HepG2 (cell line): ENCODE measurements around the gene LYPD6B. TPM values are rescaled to one million over a fixed set of nuclear protein-coding genes. Genes with fewer than 3 reads are reported as not detected.

Source experiments
- CBFB ChIP-seq: sonication (generic); formaldehyde crosslinking; IDR thresholded peaks from 2 replicates; pipeline ENCODE4 v1.4.0; 2020; ENCODE audit warnings: missing genetic modification reagents
- CBX5 ChIP-seq: sonication (generic); formaldehyde crosslinking; IDR thresholded peaks from 2 replicates; pipeline ENCODE4 v1.4.0; 2020; ENCODE audit warnings: missing genetic modification reagents, borderline replicate concordance
- GABPA ChIP-seq, 2 experiments: IDR thresholded peaks; 2 replicates each; pipeline ENCODE4 v1.6.1; 2011 to 2016; ENCODE audit warnings: low read depth in 2 of 2, low read length in 1 of 2, missing biosample characterization in 1 of 2, missing genetic modification characterization in 1 of 2
- HMG20B ChIP-seq: conservative IDR thresholded peaks from 2 replicates; pipeline ENCODE4 v1.6.1; 2016; ENCODE audit warnings: missing genetic modification reagents, missing compliant biosample characterization
- ZNF441 ChIP-seq: sonication (generic); formaldehyde crosslinking; IDR thresholded peaks from 2 replicates; pipeline ENCODE4 v1.7.0; 2021; ENCODE audit warnings: missing genetic modification reagents, borderline replicate concordance
- ZNF605 ChIP-seq: sonication (generic); formaldehyde crosslinking; IDR thresholded peaks from 2 replicates; pipeline ENCODE4 v1.8.0; 2022; ENCODE audit warnings: mild to moderate bottlenecking, missing genetic modification reagents
- polyA plus RNA-seq, 8 experiments: library from polyadenylated mRNA; depleted of rRNA in 3 of 8; stranded (reverse) in 7 of 8; unstranded in 1 of 8; fragments of >200 nt; fragmentation: Illumina TruSeq in 4 of 8; extraction: Trizol in 4 of 8; gene quantifications; 2 replicates each; pipeline versions ENCODE4 v1.2.1 to v1.2.3, GENCODE V29; 2011 to 2016; ENCODE audit warnings: low read depth in 4 of 8, missing spikeins in 1 of 8, mixed read lengths in 1 of 8; ENCODE audit not compliant: insufficient read depth in 1 of 8
- total RNA-seq, 5 experiments: library from RNA; depleted of rRNA; stranded (reverse); fragments of >200 nt; fragmentation: Illumina TruSeq; extraction: Trizol; gene quantifications; 2 replicates each; pipeline ENCODE4 v1.2.3, GENCODE V29; 2016; ENCODE audit warnings: low read depth in 1 of 5
- TF ChIP-seq, protein P1 (sequence below): IDR thresholded peaks from 2 replicates; pipeline ENCODE4 v1.6.1; 2016; ENCODE audit warnings: control low read depth
- TF ChIP-seq, protein P2 (sequence below): IDR thresholded peaks from 2 replicates; pipeline ENCODE4 v1.6.1; 2012; ENCODE audit warnings: low read length, improper control_type of control experiment
- TF ChIP-seq, protein P3 (sequence below): sonication (generic); formaldehyde crosslinking; IDR thresholded peaks from 2 replicates; pipeline ENCODE4 v1.4.0; 2020; ENCODE audit warnings: missing genetic modification reagents
- TF ChIP-seq, protein P4 (sequence below): sonication (generic); formaldehyde crosslinking; IDR thresholded peaks from 2 replicates; pipeline ENCODE4 v1.8.1; 2023; ENCODE audit warnings: mild to moderate bottlenecking, moderate library complexity, missing genetic modification reagents

Gene LYPD6B
- total and polyA plus RNA-seq, 2 of the 13 experiments (the other 11 are each of a cell fraction or from before 2014, with no cell fraction given): not detected

DNA sequence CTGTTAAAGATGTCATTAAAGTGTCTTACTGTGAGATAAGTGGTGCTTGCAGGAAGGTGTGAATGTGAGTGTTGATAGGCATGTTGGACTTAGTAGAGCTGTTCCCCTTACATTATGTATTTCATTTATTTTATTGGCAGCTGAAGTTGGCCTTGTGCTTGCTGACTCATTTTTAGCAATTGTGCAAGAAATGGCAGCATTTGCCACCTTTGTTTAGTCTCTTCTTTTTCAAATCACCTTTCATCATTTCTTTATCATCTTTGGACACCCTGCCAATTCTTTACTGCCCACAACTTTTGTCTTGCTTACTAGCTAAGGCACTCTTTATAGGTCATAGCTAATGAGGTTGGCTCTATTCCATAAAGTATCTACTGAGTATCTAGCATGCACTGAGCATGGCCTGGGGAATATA, 161.6 kb downstream of the LYPD6B start (continued):
- TF ChIP-seq, protein P1, sequence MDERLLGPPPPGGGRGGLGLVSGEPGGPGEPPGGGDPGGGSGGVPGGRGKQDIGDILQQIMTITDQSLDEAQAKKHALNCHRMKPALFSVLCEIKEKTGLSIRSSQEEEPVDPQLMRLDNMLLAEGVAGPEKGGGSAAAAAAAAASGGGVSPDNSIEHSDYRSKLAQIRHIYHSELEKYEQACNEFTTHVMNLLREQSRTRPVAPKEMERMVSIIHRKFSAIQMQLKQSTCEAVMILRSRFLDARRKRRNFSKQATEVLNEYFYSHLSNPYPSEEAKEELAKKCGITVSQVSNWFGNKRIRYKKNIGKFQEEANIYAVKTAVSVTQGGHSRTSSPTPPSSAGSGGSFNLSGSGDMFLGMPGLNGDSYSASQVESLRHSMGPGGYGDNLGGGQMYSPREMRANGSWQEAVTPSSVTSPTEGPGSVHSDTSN (CRISPR knock-in tag): no peak
- TF ChIP-seq ZNF441 (CRISPR knock-in tag) (no peak), CBX5 (CRISPR knock-in tag) (no peak), ZNF605 (CRISPR knock-in tag) (no peak), HMG20B (CRISPR knock-in tag) (no peak), GABPA (IDR thresholded peaks at IDR 0.05; ENCODE audit: low read depth, low read length) (no peak), GABPA (CRISPR knock-in tag; IDR thresholded peaks at IDR 0.05; ENCODE audit: low read depth) (no peak), CBFB (CRISPR knock-in tag) (no peak)
- TF ChIP-seq, protein P2, sequence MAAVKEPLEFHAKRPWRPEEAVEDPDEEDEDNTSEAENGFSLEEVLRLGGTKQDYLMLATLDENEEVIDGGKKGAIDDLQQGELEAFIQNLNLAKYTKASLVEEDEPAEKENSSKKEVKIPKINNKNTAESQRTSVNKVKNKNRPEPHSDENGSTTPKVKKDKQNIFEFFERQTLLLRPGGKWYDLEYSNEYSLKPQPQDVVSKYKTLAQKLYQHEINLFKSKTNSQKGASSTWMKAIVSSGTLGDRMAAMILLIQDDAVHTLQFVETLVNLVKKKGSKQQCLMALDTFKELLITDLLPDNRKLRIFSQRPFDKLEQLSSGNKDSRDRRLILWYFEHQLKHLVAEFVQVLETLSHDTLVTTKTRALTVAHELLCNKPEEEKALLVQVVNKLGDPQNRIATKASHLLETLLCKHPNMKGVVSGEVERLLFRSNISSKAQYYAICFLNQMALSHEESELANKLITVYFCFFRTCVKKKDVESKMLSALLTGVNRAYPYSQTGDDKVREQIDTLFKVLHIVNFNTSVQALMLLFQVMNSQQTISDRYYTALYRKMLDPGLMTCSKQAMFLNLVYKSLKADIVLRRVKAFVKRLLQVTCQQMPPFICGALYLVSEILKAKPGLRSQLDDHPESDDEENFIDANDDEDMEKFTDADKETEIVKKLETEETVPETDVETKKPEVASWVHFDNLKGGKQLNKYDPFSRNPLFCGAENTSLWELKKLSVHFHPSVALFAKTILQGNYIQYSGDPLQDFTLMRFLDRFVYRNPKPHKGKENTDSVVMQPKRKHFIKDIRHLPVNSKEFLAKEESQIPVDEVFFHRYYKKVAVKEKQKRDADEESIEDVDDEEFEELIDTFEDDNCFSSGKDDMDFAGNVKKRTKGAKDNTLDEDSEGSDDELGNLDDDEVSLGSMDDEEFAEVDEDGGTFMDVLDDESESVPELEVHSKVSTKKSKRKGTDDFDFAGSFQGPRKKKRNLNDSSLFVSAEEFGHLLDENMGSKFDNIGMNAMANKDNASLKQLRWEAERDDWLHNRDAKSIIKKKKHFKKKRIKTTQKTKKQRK: no peak
- TF ChIP-seq, protein P3, sequence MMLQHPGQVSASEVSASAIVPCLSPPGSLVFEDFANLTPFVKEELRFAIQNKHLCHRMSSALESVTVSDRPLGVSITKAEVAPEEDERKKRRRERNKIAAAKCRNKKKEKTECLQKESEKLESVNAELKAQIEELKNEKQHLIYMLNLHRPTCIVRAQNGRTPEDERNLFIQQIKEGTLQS (CRISPR knock-in tag): no peak
- TF ChIP-seq, protein P4, sequence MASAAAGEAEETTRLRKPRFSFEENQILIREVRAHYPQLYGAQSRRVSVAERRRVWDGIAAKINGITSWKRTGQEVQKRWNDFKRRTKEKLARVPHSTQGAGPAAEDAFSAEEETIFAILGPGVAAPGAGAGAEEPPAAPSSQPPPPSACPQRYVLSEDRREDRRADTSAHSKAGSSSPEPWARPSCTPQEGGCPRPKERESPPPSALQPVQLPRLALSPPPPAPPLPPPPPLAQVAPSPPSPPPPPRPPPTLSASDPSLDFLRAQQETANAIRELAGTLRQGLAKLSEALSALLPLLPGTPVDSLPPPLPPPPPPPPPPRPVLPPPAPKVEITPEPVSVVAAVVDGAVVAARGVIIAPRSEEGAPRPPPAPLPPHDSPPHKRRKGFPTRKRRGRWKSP: no peak
